Stimulated activated CD8-positive, alpha-beta memory T cell treated with anti-CD3 and anti-CD28 coated beads, Interleukin-4, amount 100 ng/mL, for 4 hours (primary cell): ENCODE data around the gene CLSTN2.

ENCODE experiments used
- DNase-seq, 2 donors: peaks; one replicate each; pipeline ENCODE4 v3.0.0-alpha.2; 2020; ENCODE audit warnings: low read depth in 2 of 2, low spot score in 1 of 2

Gene CLSTN2

DNA sequence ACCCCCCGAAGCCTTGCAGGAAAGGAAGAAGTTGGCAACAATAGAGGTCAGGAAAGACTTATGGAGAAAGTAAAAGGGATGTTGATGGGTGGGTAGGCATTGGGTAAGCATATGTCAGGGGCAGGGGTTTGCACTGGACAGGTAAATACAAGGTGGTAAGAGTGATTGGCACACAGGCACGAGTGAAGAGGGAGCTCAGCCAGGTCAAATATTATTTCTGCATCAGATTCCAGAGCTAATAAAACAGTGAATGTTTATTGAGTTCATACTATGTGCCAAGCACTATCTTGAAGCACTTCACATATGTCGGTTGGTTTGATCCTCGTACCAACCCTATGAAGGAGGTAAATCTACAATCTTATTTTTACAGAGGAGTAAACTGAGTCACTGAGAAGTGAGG, 6.6 kb downstream of the CLSTN2 start:
- DNase-seq, result no peak

DNA sequence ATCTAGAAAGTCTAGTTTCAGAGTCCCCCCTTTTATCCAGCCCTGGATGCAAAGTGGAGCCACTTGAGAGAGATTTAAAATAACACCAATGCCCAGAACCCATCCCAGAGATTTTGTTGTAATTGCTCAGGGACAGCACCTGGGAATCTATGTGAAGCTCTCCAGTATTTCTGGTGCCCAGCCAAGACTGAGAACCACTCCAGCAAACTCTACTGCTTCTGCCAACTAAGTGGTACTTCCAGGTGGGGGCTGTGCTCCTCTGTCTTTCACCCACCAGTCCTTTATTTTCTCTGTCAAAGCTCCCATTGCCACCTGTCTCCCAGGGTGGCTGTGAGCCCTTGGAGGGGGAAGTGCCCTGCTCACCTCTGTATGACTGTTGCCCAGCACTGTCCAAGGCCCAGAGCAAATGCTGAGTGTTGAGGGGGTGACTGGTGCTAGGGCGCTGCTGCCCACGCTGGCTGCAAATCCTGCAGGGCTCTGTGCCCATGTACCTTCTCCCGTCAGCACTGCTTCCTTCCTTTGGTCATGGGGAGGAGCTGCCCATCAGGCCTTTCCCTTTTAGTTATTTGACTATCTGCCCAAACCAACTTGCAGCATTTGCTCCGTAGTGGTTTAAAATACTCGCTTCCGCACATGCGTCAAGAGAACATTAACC, 9.4 kb downstream of the CLSTN2 start:
- no peak for DNase-seq

DNA sequence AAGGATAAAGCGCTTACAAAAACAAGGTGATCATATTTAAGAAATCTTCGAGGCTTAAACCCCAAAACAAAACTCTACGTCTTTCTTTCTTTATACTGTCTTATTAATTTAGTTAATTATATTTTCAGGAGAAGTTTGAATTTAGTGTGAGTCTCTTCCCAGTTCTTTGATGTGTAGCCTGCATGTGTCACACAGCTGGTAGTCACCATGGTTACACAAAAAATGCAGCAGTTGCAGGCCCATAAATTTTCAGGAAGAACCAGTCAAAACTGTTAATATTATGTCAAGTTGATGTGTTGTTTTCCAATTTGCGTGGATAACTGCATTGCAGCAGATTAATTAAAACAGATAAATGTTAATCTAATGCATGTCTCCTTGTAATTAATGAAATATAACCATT, 10.4 kb downstream of the CLSTN2 start:
- no peak for DNase-seq

DNA sequence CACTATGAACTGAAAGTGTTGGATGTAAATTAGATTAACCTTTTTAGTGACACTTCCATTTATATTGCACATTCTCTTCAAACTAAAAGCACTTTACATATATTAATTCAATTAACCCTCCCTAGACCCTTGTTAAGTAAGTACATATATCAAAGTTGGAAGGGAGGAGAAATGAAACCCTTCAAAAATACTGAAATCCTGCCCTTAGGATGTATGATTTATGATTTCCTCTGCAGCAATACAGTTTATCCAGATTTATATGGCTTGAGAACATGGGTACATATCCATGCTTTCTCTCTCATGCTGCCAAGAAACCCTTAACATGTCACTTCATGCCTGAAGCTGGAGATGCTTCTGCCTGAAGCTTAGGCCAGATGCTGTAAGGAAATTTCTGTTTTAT, 11.0 kb downstream of the CLSTN2 start:
- DNase-seq, result no peak

DNA sequence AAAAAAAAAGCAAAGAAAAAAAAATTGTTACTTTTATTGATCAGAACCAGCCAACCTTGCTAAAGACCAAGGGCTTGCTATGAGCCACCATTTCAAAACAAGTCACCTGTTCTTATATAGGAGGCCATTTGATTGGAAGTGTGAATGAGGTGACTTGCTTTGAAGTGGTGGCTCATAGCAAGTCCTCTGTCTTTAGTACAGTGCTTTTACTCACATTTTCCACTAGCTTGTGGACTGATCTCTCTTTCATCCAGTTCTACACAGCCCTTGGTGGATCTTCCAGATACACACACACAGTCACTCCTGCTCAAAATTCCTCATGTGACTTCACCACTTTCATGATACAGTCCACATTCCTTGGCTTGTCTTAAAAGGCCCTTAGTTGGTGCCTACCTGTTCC, 13.5 kb downstream of the CLSTN2 start:
- no peak for DNase-seq

DNA sequence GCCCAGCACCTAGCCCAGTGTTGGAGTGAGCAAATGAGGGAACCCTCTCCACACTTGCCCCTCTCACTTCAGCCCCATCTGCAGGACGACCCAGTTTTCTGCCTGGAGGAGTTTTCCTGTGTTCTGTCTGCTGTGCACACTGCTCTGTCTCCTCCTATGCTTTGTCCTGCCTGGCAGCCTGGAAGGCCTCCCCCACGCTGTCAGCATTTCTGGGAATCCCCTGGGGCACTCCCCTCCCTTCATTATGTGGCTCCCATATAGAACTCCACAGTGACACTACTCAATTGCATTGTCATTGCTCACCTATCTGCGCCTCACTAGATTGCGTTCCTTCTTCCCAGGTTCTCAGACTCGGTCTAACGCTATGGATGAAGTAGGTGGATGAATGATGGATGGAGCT, 13.9 kb downstream of the CLSTN2 start:
- DNase-seq, result no peak

DNA sequence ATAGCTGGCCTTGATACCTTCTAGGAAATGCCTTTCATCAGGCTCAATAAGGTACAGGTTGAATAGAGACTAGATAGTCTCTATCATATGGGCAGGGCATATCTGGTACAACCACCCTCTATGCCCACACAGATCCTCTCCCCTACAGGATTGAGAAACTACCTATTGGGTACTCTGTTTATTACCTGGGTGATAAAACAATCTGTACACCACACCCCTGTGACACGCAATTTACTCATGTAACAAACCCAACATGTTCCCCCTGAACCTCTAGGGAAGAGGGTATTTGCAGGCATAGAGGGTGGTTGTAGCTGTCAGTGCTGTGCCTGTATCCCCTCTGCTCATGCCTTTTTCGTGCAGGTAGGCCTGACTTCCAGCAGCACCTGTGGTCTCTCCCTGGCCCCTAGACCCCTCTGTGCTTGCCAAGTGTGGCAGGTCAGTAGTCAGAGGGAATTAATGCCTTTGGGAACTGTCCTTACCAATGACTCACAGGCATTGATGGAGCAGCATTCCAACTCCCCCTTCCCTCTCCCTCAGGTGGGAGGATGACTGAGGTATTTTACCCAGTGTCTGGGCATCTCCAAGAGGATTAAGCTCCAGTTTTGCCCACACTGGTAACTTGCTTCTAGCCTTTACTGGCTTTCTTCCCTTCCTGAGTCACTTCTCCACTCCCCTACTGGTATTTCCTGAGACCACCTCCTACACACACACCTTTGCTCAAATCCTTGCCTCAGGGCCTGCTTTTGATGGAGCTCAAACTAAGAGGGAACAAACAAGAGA, 18.3 kb downstream of the CLSTN2 start:
- DNase-seq, result no peak

DNA sequence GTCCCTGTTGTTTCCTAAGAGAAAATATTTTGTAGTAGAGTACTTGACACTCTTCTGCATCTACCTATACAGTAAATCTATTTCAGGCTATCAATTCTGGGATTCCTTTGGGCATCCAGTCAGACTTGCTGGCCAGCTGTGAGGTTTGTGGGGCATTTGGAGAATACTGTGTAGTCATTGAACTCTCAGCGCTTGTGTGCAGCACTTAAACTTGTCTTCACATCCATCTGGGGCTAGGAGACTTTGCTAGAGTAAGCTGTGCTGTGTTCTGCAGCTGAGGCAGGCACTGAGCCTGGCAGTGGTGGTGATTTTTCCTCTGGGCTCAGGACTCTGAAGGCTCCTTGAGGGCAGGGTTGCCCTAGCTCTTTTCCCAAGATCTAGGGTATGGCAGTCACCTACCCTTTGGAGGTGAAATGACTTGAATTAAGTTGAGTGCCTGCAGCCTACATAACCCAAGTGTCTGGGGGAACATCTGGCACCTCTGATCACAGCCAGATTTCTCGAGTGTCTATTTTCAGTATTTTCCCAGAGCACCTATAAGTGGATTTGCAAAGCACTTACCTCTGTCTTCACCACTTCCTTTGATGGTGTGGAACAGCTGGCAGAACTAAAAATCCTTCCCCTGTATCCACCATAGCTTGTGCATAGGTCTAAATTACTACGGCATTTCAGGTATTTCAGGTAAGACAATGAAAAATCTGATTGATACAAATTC, 19.3 kb downstream of the CLSTN2 start:
- DNase-seq, result no peak

DNA sequence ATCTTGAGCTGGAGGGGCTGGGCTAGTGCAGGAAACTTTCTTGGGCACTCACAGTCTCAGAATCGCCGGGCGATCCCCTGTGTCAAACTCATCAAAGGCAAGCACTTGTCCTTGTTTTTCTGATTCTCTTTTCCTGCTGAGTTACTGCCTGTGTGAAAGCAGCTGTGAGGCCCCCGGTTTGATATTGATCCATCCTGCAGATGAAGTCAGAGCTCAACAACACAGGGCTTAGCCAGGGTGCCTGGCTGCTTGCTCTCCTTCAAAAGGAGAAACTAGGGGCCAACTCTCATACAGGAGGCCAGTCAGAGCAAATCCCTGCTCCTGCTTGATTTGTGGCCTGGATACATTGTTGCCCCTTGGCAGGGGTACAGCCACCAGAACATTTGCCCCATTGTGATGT, 22.9 kb downstream of the CLSTN2 start:
- no peak for DNase-seq

DNA sequence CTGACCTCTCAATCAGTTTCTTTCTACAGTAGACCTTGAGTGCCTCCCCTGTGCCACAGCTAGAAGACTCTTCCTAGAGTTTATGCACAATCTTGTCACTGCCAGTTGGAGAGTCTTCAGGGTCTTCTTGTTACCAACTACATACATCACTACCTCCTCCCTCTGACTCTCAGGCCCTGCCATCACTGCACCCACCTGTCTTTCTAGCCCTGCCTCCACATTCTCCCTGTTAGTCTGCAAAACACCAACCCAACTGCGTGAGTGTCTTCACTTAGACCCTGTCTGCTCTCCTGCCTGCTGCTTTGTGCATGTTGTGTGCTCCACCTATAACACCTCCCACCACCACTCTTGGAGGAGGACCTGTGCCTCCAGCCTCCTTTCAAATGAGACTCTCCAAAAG, 34.4 kb downstream of the CLSTN2 start:
- DNase-seq, result no peak

DNA sequence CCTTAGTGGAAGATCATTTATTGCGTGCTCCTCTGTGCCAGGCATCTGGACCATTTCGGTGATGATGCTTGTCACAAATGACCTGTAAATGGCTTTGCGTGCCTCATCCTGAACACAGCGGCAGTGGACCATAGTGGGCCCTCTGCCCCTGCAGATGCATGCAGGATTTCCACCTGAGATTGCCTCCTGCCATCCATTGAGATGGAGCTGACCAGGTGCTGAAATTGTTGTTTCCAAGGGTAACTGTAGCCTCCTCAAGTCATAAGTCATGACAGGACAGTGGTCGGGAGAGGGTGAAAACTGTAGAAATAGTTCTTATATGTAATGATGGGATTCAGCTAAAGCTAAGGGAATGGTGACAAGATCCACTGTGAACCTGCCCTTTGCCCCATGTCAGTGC, 35.5 kb downstream of the CLSTN2 start:
- no peak for DNase-seq

DNA sequence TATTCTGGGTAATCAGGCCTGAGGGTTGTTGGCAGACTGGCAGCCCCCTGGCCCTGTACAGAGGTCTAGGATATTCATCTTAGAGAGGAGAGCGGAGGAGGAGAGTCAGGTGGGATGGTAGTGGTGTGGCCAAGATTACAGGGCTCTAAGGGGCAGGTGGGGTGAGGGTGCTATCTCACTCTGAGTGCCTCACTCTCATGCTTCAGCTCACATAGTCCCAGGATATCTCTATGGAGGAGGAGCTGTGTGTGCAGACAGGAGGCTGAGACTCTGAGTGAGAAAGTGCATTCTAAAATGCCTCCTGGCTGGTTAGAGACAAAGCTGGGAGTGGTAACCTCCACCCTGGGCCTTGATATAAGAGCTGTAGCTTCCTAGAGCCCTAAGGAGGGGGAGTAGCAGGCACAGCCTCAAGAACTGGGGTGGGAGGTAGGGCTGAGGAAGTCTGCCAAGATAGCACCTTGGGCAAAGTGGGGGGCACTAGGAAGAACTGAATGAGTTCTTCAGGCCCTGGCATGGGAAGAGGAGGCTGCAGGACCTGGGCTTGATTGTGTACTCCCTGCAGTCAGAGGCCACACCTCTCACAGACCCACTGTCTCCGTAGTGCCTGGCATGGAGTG, 39.9 kb downstream of the CLSTN2 start:
- no peak for DNase-seq

DNA sequence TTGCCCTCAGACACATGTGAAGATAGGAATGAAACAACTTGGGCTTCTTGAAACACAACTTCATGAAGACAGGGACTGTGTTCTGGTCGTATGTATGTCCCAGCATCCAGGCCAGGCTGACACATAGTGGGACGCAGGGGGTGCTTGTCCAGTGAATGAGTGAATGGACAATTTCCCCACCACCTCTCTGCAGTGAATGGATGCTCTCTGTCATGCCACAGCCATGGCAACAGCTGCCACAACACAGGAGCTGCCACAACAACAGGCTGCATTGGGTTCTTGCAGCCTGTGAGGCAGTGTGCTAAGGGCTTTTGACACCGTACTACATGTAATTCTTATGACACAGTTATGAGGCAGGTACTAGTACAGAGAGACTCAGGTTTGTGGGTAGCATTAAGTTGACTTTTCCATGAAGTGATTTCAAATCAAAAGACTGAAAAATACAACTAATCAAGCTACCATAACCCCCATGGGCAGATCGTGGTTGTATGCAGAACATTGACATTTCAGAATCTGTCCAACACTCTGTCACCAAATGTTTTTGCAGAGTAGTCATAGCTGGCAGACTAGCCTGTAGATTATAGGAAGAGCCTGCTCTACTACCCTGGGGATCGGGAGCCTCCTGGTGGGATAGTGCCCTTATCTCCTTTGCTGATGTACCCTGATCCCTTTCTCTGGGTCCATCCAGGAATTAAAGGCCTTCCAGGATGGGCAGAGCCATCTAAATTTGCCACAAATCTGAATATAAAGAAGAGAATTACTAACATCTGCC, 40.8 kb downstream of the CLSTN2 start:
- DNase-seq, result no peak

DNA sequence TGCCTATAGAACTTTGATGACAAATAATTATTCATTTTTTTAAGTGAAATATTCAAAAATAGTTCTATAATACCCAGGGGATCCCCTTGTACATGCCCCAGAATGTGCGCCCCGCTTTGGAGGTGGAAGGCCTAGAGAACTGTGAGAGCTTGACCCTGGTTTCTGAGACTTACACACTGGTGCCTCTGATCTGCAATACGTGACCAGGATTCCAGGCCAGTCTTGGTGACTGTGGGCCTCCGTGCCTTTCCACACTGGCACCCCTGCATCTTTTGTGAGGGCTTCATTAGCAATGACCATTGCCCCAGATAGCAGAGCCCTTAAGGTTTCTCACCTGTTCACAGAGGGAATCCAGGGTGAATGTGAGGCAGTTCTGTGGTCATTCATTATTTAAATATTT, 44.0 kb downstream of the CLSTN2 start:
- no peak for DNase-seq

DNA sequence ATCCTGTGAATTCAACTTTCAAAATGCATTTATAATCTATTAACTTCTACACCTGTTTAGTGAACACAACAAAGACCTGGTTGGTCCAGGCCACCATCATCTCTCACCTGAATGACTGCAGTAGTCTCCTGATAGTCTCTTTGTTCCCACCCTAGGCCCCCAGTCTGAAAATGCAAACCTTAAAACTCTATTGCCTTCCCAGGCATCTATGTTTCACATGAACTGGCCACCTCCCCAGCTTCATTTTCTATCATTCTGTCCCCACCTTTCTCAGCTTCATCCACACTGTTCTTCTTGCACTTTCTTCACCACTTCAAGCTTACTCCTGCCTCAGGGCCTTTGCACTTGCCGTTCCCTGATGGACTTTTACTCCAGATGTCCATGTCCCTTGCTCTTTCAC, 45.0 kb downstream of the CLSTN2 start:
- no peak for DNase-seq

DNA sequence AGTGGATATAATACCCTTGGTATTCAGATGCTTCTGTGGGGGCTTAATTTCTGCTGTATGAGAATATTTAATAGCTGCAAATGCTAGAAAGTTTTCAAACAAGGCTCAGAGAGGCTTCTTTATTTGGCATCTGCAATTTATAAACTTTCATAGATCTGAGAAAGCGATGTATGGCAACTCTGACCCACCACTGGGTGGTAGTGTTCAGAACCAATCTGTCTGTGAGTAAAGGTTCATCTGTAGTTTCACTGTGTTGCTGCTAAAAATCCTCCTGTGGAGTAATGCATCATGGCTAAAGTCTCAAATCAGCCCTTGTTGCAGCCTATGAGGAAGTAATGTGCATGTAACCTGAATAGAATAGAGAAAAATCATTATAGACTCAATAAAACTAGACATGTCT, 47.4 kb downstream of the CLSTN2 start:
- DNase-seq, result no peak

DNA sequence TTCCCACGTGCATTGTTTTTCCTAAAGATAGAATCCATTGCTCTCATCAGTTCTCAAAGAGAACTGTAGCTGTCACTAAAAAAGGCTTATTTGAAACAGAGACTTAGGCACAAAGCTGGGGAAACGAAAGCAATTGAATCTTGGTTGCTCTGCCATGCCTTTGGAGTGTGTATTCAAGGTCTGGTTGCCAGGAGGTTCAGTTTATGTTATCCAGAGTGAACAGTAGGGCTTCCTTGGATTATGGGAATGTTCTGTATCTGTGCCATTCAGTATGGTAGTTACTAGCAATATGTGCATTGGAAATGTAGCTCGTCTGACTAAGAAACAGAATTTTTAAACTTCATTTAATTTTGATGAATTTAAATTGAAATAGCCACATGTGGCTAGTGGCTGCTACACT, 50.6 kb downstream of the CLSTN2 start:
- DNase-seq, result no peak

DNA sequence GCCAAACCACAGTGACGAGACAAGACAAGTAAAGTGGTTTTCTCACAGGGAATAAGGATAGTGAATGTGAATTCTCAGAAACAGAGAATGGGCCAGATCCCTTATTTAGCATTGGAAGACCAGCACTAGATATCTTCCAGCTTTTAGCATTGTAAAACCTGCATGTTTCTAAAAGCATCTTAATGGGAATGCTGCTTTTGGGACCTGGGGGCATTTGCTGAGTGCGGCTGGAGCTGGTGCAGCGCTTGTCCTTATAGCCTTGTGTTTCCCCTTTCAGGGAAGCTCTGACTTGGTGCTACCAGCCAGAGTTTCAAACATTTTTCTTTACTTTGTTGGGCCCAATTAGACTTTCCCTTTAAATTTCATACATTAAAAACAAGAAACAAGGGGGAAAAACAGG, 52.9 kb downstream of the CLSTN2 start:
- DNase-seq, result no peak

DNA sequence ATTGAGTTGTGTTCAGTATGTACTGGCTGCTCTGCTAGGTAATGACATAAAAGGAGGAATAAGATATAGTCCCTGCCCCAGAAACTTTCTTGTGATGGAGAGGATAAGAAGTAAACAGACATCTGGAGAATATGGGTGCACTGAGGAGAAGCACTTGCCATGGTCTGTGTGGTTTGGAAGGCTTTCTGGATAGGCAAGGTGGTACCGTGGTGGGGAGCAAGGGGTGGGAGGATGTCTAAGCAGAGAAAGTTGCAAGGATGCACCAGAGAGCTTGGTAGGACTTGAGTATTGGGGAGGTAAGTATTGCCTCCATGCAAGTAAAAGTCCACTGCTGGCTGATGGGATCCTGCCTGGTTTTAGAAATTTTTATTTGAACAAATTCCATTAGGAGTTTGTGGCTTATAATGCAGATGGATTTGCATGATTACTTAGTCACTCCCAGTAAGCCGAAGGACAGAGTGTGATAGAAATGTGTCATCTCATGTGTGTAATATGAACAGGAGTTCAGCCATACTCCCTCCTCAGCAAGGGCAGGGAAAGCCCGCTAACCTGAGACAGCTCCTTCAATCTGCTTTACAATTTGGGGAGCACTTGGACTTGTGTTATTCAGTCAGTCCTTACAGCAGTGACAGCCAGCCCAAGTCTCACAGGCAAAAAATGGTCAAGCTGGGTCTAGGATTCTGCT, 53.6 kb downstream of the CLSTN2 start:
- no peak for DNase-seq

DNA sequence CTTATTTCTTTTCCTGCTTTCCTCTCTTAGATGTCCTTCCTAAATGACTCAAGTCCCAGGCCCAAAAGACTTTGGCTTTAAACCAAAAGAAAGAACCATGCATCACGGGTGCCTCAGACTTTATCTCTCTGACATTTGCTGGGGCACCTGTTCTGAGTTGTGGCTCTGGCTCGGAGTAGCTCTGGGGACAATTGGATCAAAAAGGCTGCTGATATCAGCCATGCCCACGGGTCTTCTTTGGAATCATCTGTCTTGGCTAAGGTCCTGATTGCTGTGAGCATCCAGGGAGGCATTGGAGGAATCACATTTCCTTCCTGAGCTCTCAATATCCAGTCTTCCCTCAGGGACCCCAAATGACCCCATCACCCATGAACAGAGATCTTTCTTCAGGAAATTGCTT, 59.9 kb downstream of the CLSTN2 start:
- DNase-seq, result no peak

DNA sequence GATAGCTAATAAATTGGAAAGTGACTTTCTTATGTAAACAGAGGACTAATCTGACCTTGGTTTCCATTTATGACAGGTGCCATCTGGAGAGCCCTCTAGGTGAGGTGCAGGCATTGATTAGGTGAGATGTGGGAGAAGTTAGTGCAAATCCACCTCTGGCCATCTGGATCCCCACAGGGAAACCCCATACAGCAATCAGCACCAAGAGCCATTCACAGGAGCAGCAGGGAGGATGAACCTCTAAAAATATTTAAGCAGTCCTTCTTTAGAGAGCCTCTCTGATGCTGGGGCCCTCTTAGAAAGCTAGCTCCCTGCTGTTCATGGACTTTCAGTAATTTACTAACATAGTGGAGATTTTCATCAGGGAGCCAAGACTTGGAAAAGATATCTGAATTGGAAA, 69.3 kb downstream of the CLSTN2 start:
- DNase-seq, result no peak
